ENCODE data around the gene ZNF24.

The ZNF24 gene

GRCh38 chr18:35303610-35304009, 40.6 kb downstream of the ZNF24 start:
- peaks cover 74 to 87% of the 10 kb centered on the region in 2 donors for H3K9me3 ChIP-seq (ENCODE audit: control insufficient read depth in 1 of 2, low read length in 2 of 2)
- H3K4me1 ChIP-seq (ENCODE audit: control insufficient read depth in 1 of 2, insufficient read depth in 2 of 2, low read length in 2 of 2): no peaks in the 10 kb centered on the region
- peaks cover 47 to 53% of the 10 kb centered on the region in 2 donors for H3K36me3 ChIP-seq (ENCODE audit: control insufficient read depth in 1 of 2, insufficient read depth in 2 of 2, low read length in 2 of 2)
- no peak overlapping the region for H3K9ac ChIP-seq (ENCODE audit: low read depth in 1 of 2, low read length in 2 of 2)
- H3K27ac ChIP-seq (ENCODE audit: low read depth, low read length): no peak overlapping the region
- no peak overlapping the region for H3K4me3 ChIP-seq (ENCODE audit: low read depth in 1 of 2, low read length in 2 of 2)
- H3K27me3 ChIP-seq (ENCODE audit: control insufficient read depth in 1 of 2, insufficient read depth in 2 of 2, low read length in 2 of 2): no peaks in the 10 kb centered on the region

DNA sequence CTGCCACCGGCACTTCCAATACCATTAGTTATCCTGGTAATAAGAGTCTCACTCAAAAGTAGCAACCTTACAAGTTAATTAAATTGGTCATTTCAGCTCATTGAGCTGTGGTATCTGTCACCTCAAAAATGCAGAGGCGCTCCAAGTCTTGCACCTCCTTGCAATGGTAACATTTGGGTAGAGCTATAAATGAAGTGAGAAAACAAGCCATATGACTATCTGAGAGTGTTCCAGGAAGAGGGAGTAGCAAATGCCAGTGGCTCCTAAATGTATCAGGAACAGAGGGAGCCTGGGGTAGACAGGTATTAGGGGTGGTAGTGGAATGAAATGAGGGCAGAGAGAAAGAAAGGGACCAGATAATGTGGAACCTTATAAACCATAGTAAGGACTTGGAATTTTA, 48.2 kb downstream of the ZNF24 start:
- Histone ChIP-seq H3K9ac (ENCODE audit: low read depth in 1 of 2, low read length in 2 of 2) (no peak overlapping the region), H3K4me1 (ENCODE audit: control insufficient read depth in 1 of 2, insufficient read depth in 2 of 2, low read length in 2 of 2) (peaks cover 4 to 11% of the 10 kb centered on the region in 2 donors), H3K27me3 (ENCODE audit: control insufficient read depth in 1 of 2, insufficient read depth in 2 of 2, low read length in 2 of 2) (no peaks in the 10 kb centered on the region), H3K27ac (ENCODE audit: low read depth, low read length) (no peak overlapping the region), H3K36me3 (ENCODE audit: control insufficient read depth in 1 of 2, insufficient read depth in 2 of 2, low read length in 2 of 2) (peaks cover 10 to 18% of the 10 kb centered on the region in 2 donors), H3K4me3 (ENCODE audit: low read depth in 1 of 2, low read length in 2 of 2) (no peak overlapping the region), H3K9me3 (ENCODE audit: control insufficient read depth in 1 of 2, low read length in 2 of 2) (peaks cover 15 to 26% of the 10 kb centered on the region in 2 donors)

- H3K9me3 ChIP-seq (ENCODE audit: control insufficient read depth in 1 of 2, low read length in 2 of 2): no peaks in the 10 kb centered on the region
- peaks cover 16 to 20% of the 10 kb centered on the region in 2 donors for H3K4me1 ChIP-seq (ENCODE audit: control insufficient read depth in 1 of 2, insufficient read depth in 2 of 2, low read length in 2 of 2)
- peaks cover 9 to 10% of the 10 kb centered on the region in 2 donors for H3K36me3 ChIP-seq (ENCODE audit: control insufficient read depth in 1 of 2, insufficient read depth in 2 of 2, low read length in 2 of 2)
- peak overlapping the region; percentile 85 to 97 for H3K9ac ChIP-seq (ENCODE audit: low read depth in 1 of 2, low read length in 2 of 2)
- no peak overlapping the region for H3K27ac ChIP-seq (ENCODE audit: low read depth, low read length)
- H3K27me3 ChIP-seq (ENCODE audit: control insufficient read depth in 1 of 2, insufficient read depth in 2 of 2, low read length in 2 of 2): no peaks in the 10 kb centered on the region
- H3K4me3 ChIP-seq (ENCODE audit: low read depth in 1 of 2, low read length in 2 of 2): peak overlapping the region; percentile 88 to 98
Measured at GRCh38 chr18:35291166-35291565, 53.1 kb downstream of the ZNF24 start.

- Histone ChIP-seq H3K4me3 (ENCODE audit: low read depth in 1 of 2, low read length in 2 of 2) (peak within 1 kb of the TSS; percentile 88 to 98), H3K9me3 (ENCODE audit: control insufficient read depth in 1 of 2, low read length in 2 of 2) (no peaks in the 10 kb centered on the region), H3K36me3 (ENCODE audit: control insufficient read depth in 1 of 2, insufficient read depth in 2 of 2, low read length in 2 of 2) (peaks cover 2 to 8% of the 10 kb centered on the region in 2 donors), H3K27me3 (ENCODE audit: control insufficient read depth in 1 of 2, insufficient read depth in 2 of 2, low read length in 2 of 2) (no peaks in the 10 kb centered on the region), H3K4me1 (ENCODE audit: control insufficient read depth in 1 of 2, insufficient read depth in 2 of 2, low read length in 2 of 2) (peaks cover 16 to 20% of the 10 kb centered on the region in 2 donors), H3K27ac (ENCODE audit: low read depth, low read length) (peak within 1 kb of the TSS; percentile 63), H3K9ac (ENCODE audit: low read depth in 1 of 2, low read length in 2 of 2) (peak within 1 kb of the TSS; percentile 85 to 97)
Measured at GRCh38 chr18:35290094-35290735, 54.0 kb downstream of the ZNF24 start, which contains the start of gene ZSCAN30. ZSCAN30 (minus strand) TSS chr18:35290229; CDS start chr18:35264352, 25,877 bp downstream.

DNA sequence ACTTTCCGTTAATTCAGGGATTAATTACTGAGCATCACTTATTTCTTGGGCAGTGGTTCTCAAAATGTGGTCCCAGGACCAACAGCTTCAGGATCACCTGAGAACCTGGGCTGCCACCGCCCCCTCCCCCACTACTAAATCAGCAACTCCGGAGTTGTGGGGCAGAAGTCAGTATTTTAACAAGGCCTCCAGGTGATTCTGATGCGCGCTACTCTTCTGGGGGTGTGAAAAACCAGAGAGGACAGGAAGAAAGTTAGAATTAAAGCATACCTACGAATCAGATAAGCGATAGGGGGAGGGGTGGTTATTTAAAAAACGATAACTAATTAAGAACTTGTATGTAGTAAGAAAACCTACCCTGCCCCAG, 54.5 kb downstream of the ZNF24 start:
- Histone ChIP-seq H3K4me1 (ENCODE audit: control insufficient read depth in 1 of 2, insufficient read depth in 2 of 2, low read length in 2 of 2) (peaks cover 16 to 20% of the 10 kb centered on the region in 2 donors), H3K9me3 (ENCODE audit: control insufficient read depth in 1 of 2, low read length in 2 of 2) (peaks cover 0 to 2% of the 10 kb centered on the region in 2 donors), H3K27ac (ENCODE audit: low read depth, low read length) (peak overlapping the region; percentile 36), H3K36me3 (ENCODE audit: control insufficient read depth in 1 of 2, insufficient read depth in 2 of 2, low read length in 2 of 2) (peaks cover 0 to 3% of the 10 kb centered on the region in 2 donors), H3K4me3 (ENCODE audit: low read depth in 1 of 2, low read length in 2 of 2) (peak overlapping the region; percentile 88 to 98), H3K9ac (ENCODE audit: low read depth in 1 of 2, low read length in 2 of 2) (peak overlapping the region; percentile 85 to 97), H3K27me3 (ENCODE audit: control insufficient read depth in 1 of 2, insufficient read depth in 2 of 2, low read length in 2 of 2) (no peaks in the 10 kb centered on the region)

DNA sequence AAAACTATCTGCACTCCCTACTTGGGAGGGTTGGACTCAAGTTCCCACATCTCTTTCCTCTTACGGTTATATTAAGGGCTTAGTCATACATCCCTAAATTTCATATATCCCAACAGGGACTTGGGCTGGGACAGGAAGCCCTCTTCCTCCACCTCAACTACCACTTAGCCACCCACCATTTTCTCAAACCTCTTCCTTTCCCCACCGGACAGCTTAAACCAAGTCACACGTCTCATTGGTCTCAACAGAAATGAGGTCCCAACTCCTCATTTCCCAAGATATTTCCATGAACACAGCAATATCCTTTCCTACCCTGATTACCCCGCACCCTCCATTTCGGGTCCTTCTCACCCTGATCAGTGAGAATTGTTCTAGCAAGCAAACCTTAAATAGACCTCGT, 54.9 kb downstream of the ZNF24 start:
- Histone ChIP-seq H3K27me3 (ENCODE audit: control insufficient read depth in 1 of 2, insufficient read depth in 2 of 2, low read length in 2 of 2) (no peaks in the 10 kb centered on the region), H3K27ac (ENCODE audit: low read depth, low read length) (peak overlapping the region; percentile 36), H3K9me3 (ENCODE audit: control insufficient read depth in 1 of 2, low read length in 2 of 2) (peaks cover 0 to 2% of the 10 kb centered on the region in 2 donors), H3K4me1 (ENCODE audit: control insufficient read depth in 1 of 2, insufficient read depth in 2 of 2, low read length in 2 of 2) (peaks cover 16 to 20% of the 10 kb centered on the region in 2 donors), H3K36me3 (ENCODE audit: control insufficient read depth in 1 of 2, insufficient read depth in 2 of 2, low read length in 2 of 2) (no peaks in the 10 kb centered on the region), H3K4me3 (ENCODE audit: low read depth in 1 of 2, low read length in 2 of 2) (peak overlapping the region; percentile 88 to 98), H3K9ac (ENCODE audit: low read depth in 1 of 2, low read length in 2 of 2) (peak overlapping the region; percentile 85 to 97)

- peaks cover 0 to 7% of the 10 kb centered on the region in 2 donors for H3K36me3 ChIP-seq (ENCODE audit: control insufficient read depth in 1 of 2, insufficient read depth in 2 of 2, low read length in 2 of 2)
- H3K4me3 ChIP-seq (ENCODE audit: low read depth in 1 of 2, low read length in 2 of 2): no peak overlapping the region
Measured at GRCh38 chr18:35284841-35285240, 59.4 kb downstream of the ZNF24 start.

GRCh38 chr18:35283923-35284794, 60.1 kb downstream of the ZNF24 start:
- Histone ChIP-seq H3K4me1 (ENCODE audit: control insufficient read depth in 1 of 2, insufficient read depth in 2 of 2, low read length in 2 of 2) (peaks cover 1 to 2% of the 10 kb centered on the region in 2 donors), H3K36me3 (ENCODE audit: control insufficient read depth in 1 of 2, insufficient read depth in 2 of 2, low read length in 2 of 2) (peaks cover 0 to 7% of the 10 kb centered on the region in 2 donors), H3K9me3 (ENCODE audit: control insufficient read depth in 1 of 2, low read length in 2 of 2) (peaks cover 2 to 4% of the 10 kb centered on the region in 2 donors), H3K9ac (ENCODE audit: low read depth in 1 of 2, low read length in 2 of 2) (no peak overlapping the region), H3K4me3 (ENCODE audit: low read depth in 1 of 2, low read length in 2 of 2) (no peak overlapping the region), H3K27ac (ENCODE audit: low read depth, low read length) (no peak overlapping the region), H3K27me3 (ENCODE audit: control insufficient read depth in 1 of 2, insufficient read depth in 2 of 2, low read length in 2 of 2) (no peaks in the 10 kb centered on the region)

More at GRCh38 chr18:35284841-35285240, 59.4 kb downstream of the ZNF24 start:
- H3K27ac ChIP-seq (ENCODE audit: low read depth, low read length): no peak overlapping the region
- H3K9me3 ChIP-seq (ENCODE audit: control insufficient read depth in 1 of 2, low read length in 2 of 2): peaks cover 2 to 4% of the 10 kb centered on the region in 2 donors
- no peak overlapping the region for H3K9ac ChIP-seq (ENCODE audit: low read depth in 1 of 2, low read length in 2 of 2)
- H3K4me1 ChIP-seq (ENCODE audit: control insufficient read depth in 1 of 2, insufficient read depth in 2 of 2, low read length in 2 of 2): peaks cover 5 to 6% of the 10 kb centered on the region in 2 donors
- H3K27me3 ChIP-seq (ENCODE audit: control insufficient read depth in 1 of 2, insufficient read depth in 2 of 2, low read length in 2 of 2): no peaks in the 10 kb centered on the region

GRCh38 chr18:35282353-35282752, 61.9 kb downstream of the ZNF24 start:
- Histone ChIP-seq H3K27ac (ENCODE audit: low read depth, low read length) (no peak overlapping the region), H3K9ac (ENCODE audit: low read depth in 1 of 2, low read length in 2 of 2) (no peak overlapping the region), H3K27me3 (ENCODE audit: control insufficient read depth in 1 of 2, insufficient read depth in 2 of 2, low read length in 2 of 2) (no peaks in the 10 kb centered on the region), H3K4me3 (ENCODE audit: low read depth in 1 of 2, low read length in 2 of 2) (no peak overlapping the region), H3K36me3 (ENCODE audit: control insufficient read depth in 1 of 2, insufficient read depth in 2 of 2, low read length in 2 of 2) (peaks cover 0 to 7% of the 10 kb centered on the region in 2 donors), H3K9me3 (ENCODE audit: control insufficient read depth in 1 of 2, low read length in 2 of 2) (peaks cover 5 to 9% of the 10 kb centered on the region in 2 donors), H3K4me1 (ENCODE audit: control insufficient read depth in 1 of 2, insufficient read depth in 2 of 2, low read length in 2 of 2) (no peaks in the 10 kb centered on the region)
